Neural crest cell (in vitro differentiated cells): ENCODE measurements around the gene CFAP141. TPM values are rescaled to one million over a fixed set of nuclear protein-coding genes. Genes with fewer than 3 reads are reported as not detected.

ENCODE experiments used
- DNase-seq: peaks from one replicate; pipeline ENCODE4 v3.0.0; 2021; ENCODE audit warnings: low read depth, mixed read lengths, low spot score
- H3K27ac Mint-ChIP-seq: one replicate; pipeline ENCODE4 v1.8.0; 2021; ENCODE audit warnings: mild to moderate bottlenecking, mixed read lengths; ENCODE audit not compliant: unreplicated experiment
- H3K27me3 Mint-ChIP-seq: 2 replicates; pipeline ENCODE4 v1.8.0; 2021; ENCODE audit warnings: low read depth, mild to moderate bottlenecking, mixed read lengths
- H3K36me3 Mint-ChIP-seq: 2 replicates; pipeline ENCODE4 v1.8.0; 2021; ENCODE audit warnings: low read depth, mild to moderate bottlenecking, mixed read lengths
- H3K4me1 Mint-ChIP-seq: 2 replicates; pipeline ENCODE4 v1.8.0; 2021; ENCODE audit warnings: mixed read lengths
- H3K4me3 Mint-ChIP-seq: one replicate; pipeline ENCODE4 v1.8.0; 2021; ENCODE audit warnings: mild to moderate bottlenecking, mixed read lengths
- H3K9me3 Mint-ChIP-seq: 2 replicates; pipeline ENCODE4 v1.8.0; 2021; ENCODE audit warnings: mixed read lengths
- long read RNA-seq: library from polyadenylated mRNA; unstranded; transcript quantifications from one replicate; pipeline ENCODE4 v2.0.0, GENCODE V29; 2020
- total RNA-seq: library from RNA; stranded (reverse); gene quantifications from 2 replicates; pipeline ENCODE4 v1.2.1, GENCODE V29; 2021
- TF ChIP-seq, protein P1 (sequence below): fragments of 200-600 bp; sonication (generic); conservative IDR thresholded peaks from 2 replicates; pipeline ENCODE4 v1.5.0; 2021; ENCODE audit warnings: antibody characterized with exemption, mild to moderate bottlenecking

The CFAP141 gene
- not detected in 2 replicates for total RNA-seq
- long read RNA-seq, partial matches to known transcripts, result 0 of 1 reads
- long read RNA-seq, other reads (novel, unspliced or antisense), result 1 of 1 reads

DNA sequence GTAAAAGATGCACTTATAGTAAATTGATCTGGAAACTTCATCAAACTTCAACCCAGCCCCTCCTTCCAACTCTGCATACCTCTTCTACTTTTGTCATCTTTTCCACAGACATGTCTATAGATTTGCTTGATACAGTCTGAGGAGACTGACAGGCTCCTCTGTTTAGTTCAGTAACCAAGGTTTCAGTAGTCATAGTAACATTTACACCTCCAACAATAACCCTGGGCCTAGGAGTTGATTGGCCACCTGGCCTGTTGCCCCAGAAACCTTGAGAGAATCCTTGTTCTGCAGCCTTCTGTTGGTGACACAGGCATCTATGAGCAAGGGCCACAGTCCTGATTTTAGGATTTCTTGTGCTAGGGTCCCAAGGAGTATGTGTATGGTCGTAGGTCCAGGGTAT is at the start of gene CFAP141:
TSS of gene CFAP141 (minus strand) at position 138 of the 400 bp plus-strand sequence. CDS start at position 112, 26 bp downstream.
- no peak within 1 kb of the TSS for H3K4me3 Mint-ChIP-seq
- H3K9me3 Mint-ChIP-seq, result no peaks in the 10 kb centered on the region
- TF ChIP-seq, protein P1, sequence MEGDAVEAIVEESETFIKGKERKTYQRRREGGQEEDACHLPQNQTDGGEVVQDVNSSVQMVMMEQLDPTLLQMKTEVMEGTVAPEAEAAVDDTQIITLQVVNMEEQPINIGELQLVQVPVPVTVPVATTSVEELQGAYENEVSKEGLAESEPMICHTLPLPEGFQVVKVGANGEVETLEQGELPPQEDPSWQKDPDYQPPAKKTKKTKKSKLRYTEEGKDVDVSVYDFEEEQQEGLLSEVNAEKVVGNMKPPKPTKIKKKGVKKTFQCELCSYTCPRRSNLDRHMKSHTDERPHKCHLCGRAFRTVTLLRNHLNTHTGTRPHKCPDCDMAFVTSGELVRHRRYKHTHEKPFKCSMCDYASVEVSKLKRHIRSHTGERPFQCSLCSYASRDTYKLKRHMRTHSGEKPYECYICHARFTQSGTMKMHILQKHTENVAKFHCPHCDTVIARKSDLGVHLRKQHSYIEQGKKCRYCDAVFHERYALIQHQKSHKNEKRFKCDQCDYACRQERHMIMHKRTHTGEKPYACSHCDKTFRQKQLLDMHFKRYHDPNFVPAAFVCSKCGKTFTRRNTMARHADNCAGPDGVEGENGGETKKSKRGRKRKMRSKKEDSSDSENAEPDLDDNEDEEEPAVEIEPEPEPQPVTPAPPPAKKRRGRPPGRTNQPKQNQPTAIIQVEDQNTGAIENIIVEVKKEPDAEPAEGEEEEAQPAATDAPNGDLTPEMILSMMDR, result no peak
- H3K27me3 Mint-ChIP-seq, result no peaks in the 10 kb centered on the region
- H3K27ac Mint-ChIP-seq, result peak within 1 kb of the TSS; percentile 89
- peaks cover 14% of the 10 kb centered on the region for H3K36me3 Mint-ChIP-seq
- H3K4me1 Mint-ChIP-seq, result peaks cover 16% of the 10 kb centered on the region
- no peak for DNase-seq

DNA sequence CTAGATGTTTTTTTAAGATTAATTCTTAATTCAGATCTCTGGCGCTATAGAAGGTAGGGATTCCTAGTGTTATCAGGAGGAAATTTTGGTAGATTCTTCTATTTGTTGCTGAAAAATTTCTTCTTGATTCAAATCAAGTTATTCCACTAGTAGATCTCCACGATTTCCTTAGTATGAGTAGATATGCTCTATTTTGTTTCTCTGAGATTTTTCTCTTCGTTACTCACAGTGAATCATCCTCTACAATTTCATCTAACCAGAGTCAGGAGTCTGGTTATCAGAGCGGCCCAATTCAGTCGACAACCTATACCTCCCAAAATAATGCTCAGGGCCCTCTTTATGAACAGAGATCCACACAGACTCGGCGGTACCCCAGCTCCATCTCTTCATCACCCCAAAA is 47.5 kb upstream of the CFAP141 start:
- no peaks in the 10 kb centered on the region for H3K27me3 Mint-ChIP-seq
- H3K27ac Mint-ChIP-seq, result no peak overlapping the region
- H3K36me3 Mint-ChIP-seq, result peaks cover 16% of the 10 kb centered on the region
- H3K9me3 Mint-ChIP-seq, result no peaks in the 10 kb centered on the region
- DNase-seq, result no peak
- H3K4me3 Mint-ChIP-seq, result no peak overlapping the region
- H3K4me1 Mint-ChIP-seq, result no peaks in the 10 kb centered on the region
- TF ChIP-seq, protein P1, result no peak

DNA sequence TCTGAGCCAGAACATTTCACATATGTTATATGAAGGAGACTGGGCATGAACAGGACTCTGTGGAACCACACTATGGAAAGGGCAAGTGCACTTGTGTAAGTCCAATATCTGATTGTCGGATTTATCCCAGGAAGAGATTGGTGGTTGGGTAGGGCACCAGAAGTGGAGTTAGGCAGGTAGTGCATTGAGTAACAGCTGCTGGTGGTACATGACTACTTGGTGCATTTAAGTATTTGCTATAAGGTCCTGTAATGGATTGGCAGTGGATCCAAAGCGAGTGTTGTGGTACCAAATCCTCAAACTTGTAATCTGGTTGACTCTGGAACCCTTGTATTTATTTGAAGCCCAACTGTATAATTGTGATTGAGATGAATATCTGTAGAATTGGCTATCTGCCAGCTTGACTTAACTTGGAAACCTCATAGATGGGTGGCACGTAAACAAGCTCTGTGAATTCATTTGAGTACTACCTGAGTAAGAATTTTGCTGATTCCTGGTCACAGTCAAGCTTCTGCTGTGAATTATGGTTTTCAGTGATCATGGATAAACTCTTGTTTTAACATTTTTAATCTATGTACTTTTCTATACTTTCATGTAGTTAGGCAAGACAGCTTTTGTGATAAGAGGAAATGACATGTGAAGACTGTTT is 35.7 kb upstream of the CFAP141 start:
- Mint-ChIP-seq H3K27ac (no peak overlapping the region), H3K27me3 (no peaks in the 10 kb centered on the region), H3K9me3 (no peaks in the 10 kb centered on the region), H3K4me3 (no peak overlapping the region), H3K4me1 (no peaks in the 10 kb centered on the region), H3K36me3 (peaks cover 26% of the 10 kb centered on the region)
- TF ChIP-seq, protein P1, result no peak
- DNase-seq, result no peak

DNA sequence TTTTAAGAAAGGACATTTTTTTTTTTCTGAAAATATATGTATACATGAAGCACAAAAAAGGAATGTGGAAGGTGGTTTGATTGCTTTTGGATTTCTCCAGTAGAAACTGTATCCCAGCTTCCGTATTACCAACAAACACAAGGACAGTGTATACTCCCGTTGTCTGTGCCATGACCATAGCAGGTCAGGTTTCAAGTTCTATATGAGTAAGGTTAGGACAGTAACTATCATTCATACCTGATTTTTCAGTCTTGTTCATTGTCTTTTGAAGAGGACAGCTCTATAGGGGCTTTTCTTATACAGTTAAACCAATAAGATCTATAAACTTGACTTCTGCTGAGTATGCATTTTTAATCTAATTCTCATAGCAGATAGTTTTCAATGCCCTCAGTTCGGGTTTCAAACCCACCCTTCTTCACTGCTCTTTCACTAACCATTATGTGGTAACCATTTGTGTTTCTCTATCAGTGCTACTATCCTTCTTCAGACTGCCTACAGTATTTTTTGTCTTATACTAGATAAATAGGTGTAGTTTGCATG is 34.2 kb upstream of the CFAP141 start:
- peaks cover 30% of the 10 kb centered on the region for H3K36me3 Mint-ChIP-seq
- no peak overlapping the region for H3K27ac Mint-ChIP-seq
- no peak for DNase-seq
- no peaks in the 10 kb centered on the region for H3K9me3 Mint-ChIP-seq
- TF ChIP-seq, protein P1, result no peak
- H3K27me3 Mint-ChIP-seq, result no peaks in the 10 kb centered on the region
- H3K4me1 Mint-ChIP-seq, result no peaks in the 10 kb centered on the region
- H3K4me3 Mint-ChIP-seq, result no peak overlapping the region

DNA sequence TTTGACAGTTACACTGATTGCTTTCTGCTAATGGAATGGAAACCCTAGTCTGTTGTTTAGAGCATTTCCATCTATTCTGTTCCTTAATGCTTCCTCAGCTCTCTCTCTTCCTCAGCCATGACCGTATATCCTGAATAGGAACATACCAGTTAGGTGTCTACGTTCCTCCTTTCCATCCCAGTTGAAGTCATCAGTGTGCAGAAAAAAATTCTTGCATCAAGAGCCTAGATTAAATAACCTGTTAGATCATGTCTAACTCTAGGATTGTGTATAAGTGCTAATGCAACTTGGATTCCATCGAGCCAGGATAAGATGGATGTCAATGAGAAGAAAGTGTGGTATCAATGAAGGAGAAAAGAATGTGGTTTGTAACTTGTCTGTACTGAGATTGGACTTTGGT is 33.4 kb upstream of the CFAP141 start:
- Mint-ChIP-seq H3K4me1 (no peaks in the 10 kb centered on the region), H3K36me3 (peaks cover 30% of the 10 kb centered on the region), H3K9me3 (no peaks in the 10 kb centered on the region), H3K27me3 (no peaks in the 10 kb centered on the region), H3K4me3 (no peak overlapping the region), H3K27ac (no peak overlapping the region)
- DNase-seq, result no peak
- TF ChIP-seq, protein P1, result no peak
